ENCODE results near the gene CD72. TPM values are rescaled to one million over a fixed set of nuclear protein-coding genes. Genes with fewer than 3 reads are reported as not detected.
"Not testable (repeated sequence)": the region's sequence is repeated elsewhere in the genome, so short reads cannot be mapped to it uniquely, and the experiment has no call there.

The CD72 gene
- total RNA-seq, 2 donors from 2014 or later: 3.3 to 3.9 TPM

GRCh38 chr9:35599763-35600604, 18.2 kb downstream of the CD72 start:
- no peak overlapping the region for H3K27ac ChIP-seq
- WGBS, 2 donors: 88% methylated on average over 10 to 14 of the region's 14 CpGs
- no peak for TF ChIP-seq CTCF (IDR thresholded peaks at IDR 0.05)
- no peak for TF ChIP-seq POLR2A (IDR thresholded peaks at IDR 0.05)
- H3K27me3 ChIP-seq: no peaks in the 10 kb centered on the region
- H3K36me3 ChIP-seq (replicated peaks in 1 of 2; ENCODE audit: insufficient read depth in 1 of 2, low read depth in 2 of 2): no peaks in the 10 kb centered on the region
- H3K9me3 ChIP-seq: no peaks in the 10 kb centered on the region
- intact Hi-C loops (cut with DNase I): no loop called here
- no peak overlapping the region for H3K4me3 ChIP-seq
- DNase-seq (no peak), ATAC-seq (no peak)
- H3K4me1 ChIP-seq: peaks cover 12% of the 10 kb centered on the region

GRCh38 chr9:35598866-35599590, 19.2 kb downstream of the CD72 start:
- ATAC-seq: no peak
- no peak for DNase-seq
- peaks cover 12% of the 10 kb centered on the region for H3K4me1 ChIP-seq
- no peaks in the 10 kb centered on the region for H3K27me3 ChIP-seq
- H3K36me3 ChIP-seq (replicated peaks in 1 of 2; ENCODE audit: insufficient read depth in 1 of 2, low read depth in 2 of 2): no peaks in the 10 kb centered on the region
- TF ChIP-seq POLR2A (IDR thresholded peaks at IDR 0.05) (no peak), CTCF (IDR thresholded peaks at IDR 0.05) (no peak)
- H3K9me3 ChIP-seq: no peaks in the 10 kb centered on the region
- no peak overlapping the region for H3K4me3 ChIP-seq
- WGBS, 2 donors: 87% methylated on average over 11 of the region's 11 CpGs; no CpG with 5 or more reads in 1 of the 2 donors
- H3K27ac ChIP-seq: no peak overlapping the region
- intact Hi-C loops (cut with DNase I): no loop called here

GRCh38 chr9:35596907-35597306, 21.3 kb downstream of the CD72 start:
- DNase-seq; H3K4me3 ChIP-seq; H3K9me3 ChIP-seq; H3K27me3 ChIP-seq; H3K27ac ChIP-seq; intact Hi-C loops (cut with DNase I); H3K4me1 ChIP-seq; H3K36me3 ChIP-seq (replicated peaks in 1 of 2; ENCODE audit: insufficient read depth in 1 of 2, low read depth in 2 of 2); ATAC-seq: not testable (repeated sequence)
- WGBS, 2 donors: 83 to 95% methylated on average over 2 of the region's 2 CpGs

- intact Hi-C loops (cut with DNase I): no loop called here
- no peak for DNase-seq
- Histone ChIP-seq H3K4me3 (no peak overlapping the region), H3K9me3 (peaks cover 0 to 10% (median 0%) of the 10 kb centered on the region in 3 donors), H3K27ac (no peak overlapping the region), H3K27me3 (no peaks in the 10 kb centered on the region), H3K4me1 (no peaks in the 10 kb centered on the region), H3K36me3 (replicated peaks in 1 of 2; ENCODE audit: insufficient read depth in 1 of 2, low read depth in 2 of 2) (no peaks in the 10 kb centered on the region)
- 86 to 95% methylated on average over 4 of the region's 4 CpGs for WGBS, 2 donors
- no peak for TF ChIP-seq POLR2A (IDR thresholded peaks at IDR 0.05)
- no peak for ATAC-seq
These were observed 23.7 kb downstream of the CD72 start for GRCh38 chr9:35594471-35594870.

- H3K27ac ChIP-seq: no peak overlapping the region
- H3K4me3 ChIP-seq: no peak overlapping the region
- H3K36me3 ChIP-seq (replicated peaks in 1 of 2; ENCODE audit: insufficient read depth in 1 of 2, low read depth in 2 of 2): no peaks in the 10 kb centered on the region
- peaks cover 0 to 10% (median 0%) of the 10 kb centered on the region in 3 donors for H3K9me3 ChIP-seq
- no peak for DNase-seq
- H3K27me3 ChIP-seq: no peaks in the 10 kb centered on the region
- TF ChIP-seq CTCF (IDR thresholded peaks at IDR 0.05) (no peak), POLR2A (IDR thresholded peaks at IDR 0.05) (no peak)
- no peaks in the 10 kb centered on the region for H3K4me1 ChIP-seq
- no peak for ATAC-seq
- intact Hi-C loops (cut with DNase I): no loop called here
These were observed 24.6 kb downstream of the CD72 start for GRCh38 chr9:35593581-35593980.

GRCh38 chr9:35588506-35588905, 29.7 kb downstream of the CD72 start:
- H3K36me3 ChIP-seq (replicated peaks in 1 of 2; ENCODE audit: insufficient read depth in 1 of 2, low read depth in 2 of 2); H3K27ac ChIP-seq; ATAC-seq; H3K27me3 ChIP-seq; H3K4me3 ChIP-seq; H3K9me3 ChIP-seq; intact Hi-C loops (cut with DNase I); H3K4me1 ChIP-seq; DNase-seq: not testable (repeated sequence)
- WGBS, 2 donors: 88 to 91% methylated on average over 5 of the region's 5 CpGs

- H3K4me3 ChIP-seq; H3K27ac ChIP-seq; H3K36me3 ChIP-seq (replicated peaks in 1 of 2; ENCODE audit: insufficient read depth in 1 of 2, low read depth in 2 of 2); H3K27me3 ChIP-seq; H3K9me3 ChIP-seq; intact Hi-C loops (cut with DNase I); DNase-seq; ATAC-seq; H3K4me1 ChIP-seq: not testable (repeated sequence)
- WGBS, 2 donors: 90 to 92% methylated on average over 3 of the region's 3 CpGs
These were observed 33.5 kb downstream of the CD72 start for GRCh38 chr9:35584681-35585080.

GRCh38 chr9:35583521-35583920, 34.7 kb downstream of the CD72 start:
- H3K36me3 ChIP-seq (replicated peaks in 1 of 2; ENCODE audit: insufficient read depth in 1 of 2, low read depth in 2 of 2); H3K9me3 ChIP-seq; intact Hi-C loops (cut with DNase I); H3K4me3 ChIP-seq; H3K4me1 ChIP-seq; DNase-seq; H3K27me3 ChIP-seq; H3K27ac ChIP-seq; ATAC-seq: not testable (repeated sequence)
- WGBS, 2 donors: 70 to 82% methylated on average over 6 of the region's 6 CpGs
